ENCODE results near the gene CENPT.

DNA sequence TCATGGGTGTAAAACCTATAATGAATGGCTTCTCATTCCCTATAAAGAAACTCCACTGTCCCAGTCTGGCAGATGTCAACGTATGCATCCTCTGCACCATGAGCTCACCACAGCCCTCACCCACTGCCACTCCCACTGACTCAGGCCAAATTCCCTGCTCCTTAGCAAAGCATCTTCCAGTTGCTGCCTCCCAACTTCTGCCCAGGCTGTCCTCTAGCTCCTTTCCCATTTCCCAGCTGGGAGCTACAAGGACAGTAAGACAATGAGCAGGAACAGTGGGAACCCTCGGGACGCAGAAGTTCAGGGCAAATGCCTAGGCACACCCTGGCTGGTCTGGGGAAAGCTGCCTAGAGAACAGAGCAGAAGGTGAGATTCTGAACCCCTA, 14.5 kb downstream of the CENPT start:
- TF ChIP-seq, protein P1, sequence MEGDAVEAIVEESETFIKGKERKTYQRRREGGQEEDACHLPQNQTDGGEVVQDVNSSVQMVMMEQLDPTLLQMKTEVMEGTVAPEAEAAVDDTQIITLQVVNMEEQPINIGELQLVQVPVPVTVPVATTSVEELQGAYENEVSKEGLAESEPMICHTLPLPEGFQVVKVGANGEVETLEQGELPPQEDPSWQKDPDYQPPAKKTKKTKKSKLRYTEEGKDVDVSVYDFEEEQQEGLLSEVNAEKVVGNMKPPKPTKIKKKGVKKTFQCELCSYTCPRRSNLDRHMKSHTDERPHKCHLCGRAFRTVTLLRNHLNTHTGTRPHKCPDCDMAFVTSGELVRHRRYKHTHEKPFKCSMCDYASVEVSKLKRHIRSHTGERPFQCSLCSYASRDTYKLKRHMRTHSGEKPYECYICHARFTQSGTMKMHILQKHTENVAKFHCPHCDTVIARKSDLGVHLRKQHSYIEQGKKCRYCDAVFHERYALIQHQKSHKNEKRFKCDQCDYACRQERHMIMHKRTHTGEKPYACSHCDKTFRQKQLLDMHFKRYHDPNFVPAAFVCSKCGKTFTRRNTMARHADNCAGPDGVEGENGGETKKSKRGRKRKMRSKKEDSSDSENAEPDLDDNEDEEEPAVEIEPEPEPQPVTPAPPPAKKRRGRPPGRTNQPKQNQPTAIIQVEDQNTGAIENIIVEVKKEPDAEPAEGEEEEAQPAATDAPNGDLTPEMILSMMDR (IDR thresholded peaks at IDR 0.05), result no peak
- TF ChIP-seq POLR2A (IDR thresholded peaks at IDR 0.05), result no peak

All from right lobe of liver (tissue), 4 donors.